Ishikawa (cell line): ENCODE measurements around the gene CCDC187.
A peak's percentile ranks its signal among the peaks of the same experiment; 100 is the strongest.

ENCODE experiments used
- CEBPB ChIP-seq: IDR thresholded peaks from 2 replicates; pipeline ENCODE4 v1.6.1; 2012
- CREB1 ChIP-seq: IDR thresholded peaks from 2 replicates; pipeline ENCODE4 v1.6.1; 2012; ENCODE audit warnings: low read depth
- EGR1 ChIP-seq: IDR thresholded peaks from 2 replicates; pipeline ENCODE4 v1.6.1; 2012
- EP300 ChIP-seq: IDR thresholded peaks from 2 replicates; pipeline ENCODE4 v1.6.1; 2012; ENCODE audit warnings: borderline replicate concordance
- FOXM1 ChIP-seq: IDR thresholded peaks from 2 replicates; pipeline ENCODE4 v1.6.1; 2012; ENCODE audit warnings: low read depth, borderline replicate concordance
- NFIC ChIP-seq: IDR thresholded peaks from 2 replicates; pipeline ENCODE4 v1.6.1; 2012
- RAD21 ChIP-seq: IDR thresholded peaks from 2 replicates; pipeline ENCODE4 v1.6.1; 2012; ENCODE audit warnings: low read depth
- TAF1 ChIP-seq: IDR thresholded peaks from 2 replicates; pipeline ENCODE4 v1.6.1; 2012; ENCODE audit warnings: low read depth, mild to moderate bottlenecking
- TCF12 ChIP-seq: IDR thresholded peaks from 2 replicates; pipeline ENCODE4 v1.6.1; 2012; ENCODE audit warnings: low read depth
- TEAD4 ChIP-seq: IDR thresholded peaks from 2 replicates; pipeline ENCODE4 v1.6.1; 2012
- USF1 ChIP-seq: IDR thresholded peaks from 2 replicates; pipeline ENCODE4 v1.6.1; 2012
- YY1 ChIP-seq: IDR thresholded peaks from 2 replicates; pipeline ENCODE4 v1.6.1; 2012; ENCODE audit warnings: low read depth
- ZBTB7A ChIP-seq: IDR thresholded peaks from 2 replicates; pipeline ENCODE4 v1.6.1; 2012; ENCODE audit warnings: low read depth
- TF ChIP-seq, protein P1 (sequence below): IDR thresholded peaks from 2 replicates; pipeline ENCODE4 v1.6.1; 2012
- TF ChIP-seq, protein P2 (sequence below): IDR thresholded peaks from 2 replicates; pipeline ENCODE4 v1.6.1; 2012; ENCODE audit warnings: low read depth, mild to moderate bottlenecking

Gene CCDC187

DNA sequence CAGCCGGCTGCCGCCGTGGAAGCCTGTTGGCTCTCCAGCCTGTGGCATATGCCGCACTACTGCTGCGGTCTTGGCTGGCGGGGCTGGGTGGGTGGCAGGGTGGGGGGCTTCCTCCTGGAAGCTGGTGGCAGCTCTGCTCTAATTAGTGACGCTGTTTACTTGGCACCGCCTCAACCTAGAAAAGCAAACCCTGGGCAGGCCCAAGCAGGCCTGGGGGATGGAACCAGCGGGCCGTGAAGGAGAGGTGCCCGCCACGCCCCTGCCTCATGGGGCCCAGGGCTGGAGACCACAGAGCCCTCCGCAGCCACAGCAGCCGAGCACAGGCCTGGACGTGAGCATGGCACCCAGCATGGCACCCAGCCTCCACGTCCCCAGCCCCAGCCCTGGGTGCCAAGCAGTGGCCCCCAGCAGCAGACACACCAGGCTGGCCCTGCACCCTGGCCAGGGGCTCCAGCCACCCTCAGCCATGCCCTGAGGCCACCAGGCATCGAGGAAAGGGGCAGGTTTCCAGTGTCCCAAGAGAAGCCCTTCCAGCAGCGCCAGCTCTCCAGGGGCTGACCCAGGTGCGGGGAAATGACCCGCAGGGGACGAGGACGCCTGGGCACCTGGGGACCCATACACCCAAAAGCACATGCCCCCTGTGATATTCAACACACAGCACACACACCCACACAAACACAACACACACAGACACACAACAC lies 5.4 kb upstream of the CCDC187 start:
- TF ChIP-seq EP300 (no peak), ZBTB7A (peak; percentile 92), NFIC (peak; percentile 57; the same call in 1 of the 2 replicates)

DNA sequence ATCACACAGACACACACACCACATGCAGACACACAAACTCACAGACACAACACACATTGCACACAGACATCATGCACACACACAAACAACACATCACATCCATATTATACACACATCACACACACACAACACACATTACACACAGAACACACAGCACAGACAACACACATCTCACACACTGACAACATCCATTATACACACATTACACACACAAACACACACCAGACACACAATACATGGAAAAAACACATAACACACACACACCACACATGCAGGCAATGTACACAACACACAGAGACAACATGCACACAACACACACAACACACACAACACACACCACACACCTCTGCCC lies 4.8 kb upstream of the CCDC187 start:
- TF ChIP-seq TEAD4 (no peak), USF1 (no peak), CEBPB (no peak), YY1 (no peak), FOXM1 (no peak), ZBTB7A (no peak), RAD21 (no peak), NFIC (no peak), CREB1 (no peak)
- TF ChIP-seq, protein P1, sequence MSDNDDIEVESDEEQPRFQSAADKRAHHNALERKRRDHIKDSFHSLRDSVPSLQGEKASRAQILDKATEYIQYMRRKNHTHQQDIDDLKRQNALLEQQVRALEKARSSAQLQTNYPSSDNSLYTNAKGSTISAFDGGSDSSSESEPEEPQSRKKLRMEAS = no peak
- TF ChIP-seq, protein P2, sequence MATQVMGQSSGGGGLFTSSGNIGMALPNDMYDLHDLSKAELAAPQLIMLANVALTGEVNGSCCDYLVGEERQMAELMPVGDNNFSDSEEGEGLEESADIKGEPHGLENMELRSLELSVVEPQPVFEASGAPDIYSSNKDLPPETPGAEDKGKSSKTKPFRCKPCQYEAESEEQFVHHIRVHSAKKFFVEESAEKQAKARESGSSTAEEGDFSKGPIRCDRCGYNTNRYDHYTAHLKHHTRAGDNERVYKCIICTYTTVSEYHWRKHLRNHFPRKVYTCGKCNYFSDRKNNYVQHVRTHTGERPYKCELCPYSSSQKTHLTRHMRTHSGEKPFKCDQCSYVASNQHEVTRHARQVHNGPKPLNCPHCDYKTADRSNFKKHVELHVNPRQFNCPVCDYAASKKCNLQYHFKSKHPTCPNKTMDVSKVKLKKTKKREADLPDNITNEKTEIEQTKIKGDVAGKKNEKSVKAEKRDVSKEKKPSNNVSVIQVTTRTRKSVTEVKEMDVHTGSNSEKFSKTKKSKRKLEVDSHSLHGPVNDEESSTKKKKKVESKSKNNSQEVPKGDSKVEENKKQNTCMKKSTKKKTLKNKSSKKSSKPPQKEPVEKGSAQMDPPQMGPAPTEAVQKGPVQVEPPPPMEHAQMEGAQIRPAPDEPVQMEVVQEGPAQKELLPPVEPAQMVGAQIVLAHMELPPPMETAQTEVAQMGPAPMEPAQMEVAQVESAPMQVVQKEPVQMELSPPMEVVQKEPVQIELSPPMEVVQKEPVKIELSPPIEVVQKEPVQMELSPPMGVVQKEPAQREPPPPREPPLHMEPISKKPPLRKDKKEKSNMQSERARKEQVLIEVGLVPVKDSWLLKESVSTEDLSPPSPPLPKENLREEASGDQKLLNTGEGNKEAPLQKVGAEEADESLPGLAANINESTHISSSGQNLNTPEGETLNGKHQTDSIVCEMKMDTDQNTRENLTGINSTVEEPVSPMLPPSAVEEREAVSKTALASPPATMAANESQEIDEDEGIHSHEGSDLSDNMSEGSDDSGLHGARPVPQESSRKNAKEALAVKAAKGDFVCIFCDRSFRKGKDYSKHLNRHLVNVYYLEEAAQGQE = no peak

DNA sequence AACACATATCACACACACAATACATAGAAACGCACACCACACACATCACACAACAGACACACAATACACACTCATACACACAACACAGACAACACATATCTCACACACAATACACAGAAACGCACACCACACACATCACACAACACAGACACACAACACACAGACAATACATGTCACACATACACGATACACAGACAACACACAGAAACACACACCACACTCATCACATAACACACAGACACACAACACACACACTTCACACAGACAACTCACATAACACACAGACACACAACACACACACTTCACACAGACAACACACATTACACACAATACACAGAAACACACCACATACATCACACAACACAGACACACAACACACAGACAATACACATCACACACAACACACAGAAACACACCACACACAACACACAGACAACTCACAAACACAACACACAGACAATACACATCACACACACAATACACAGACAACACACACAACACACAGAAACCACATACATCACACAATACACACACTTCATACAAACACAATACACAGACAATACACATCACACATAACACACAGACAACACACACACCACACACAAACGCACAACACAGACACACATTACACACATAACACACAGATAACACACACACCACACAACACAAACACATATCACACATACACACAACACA lies 4.3 kb upstream of the CCDC187 start:
- TF ChIP-seq TCF12 (no peak), CREB1 (no peak), TEAD4 (no peak), FOXM1 (no peak)
- TF ChIP-seq, protein P1 = no peak

GRCh38 chr9:136307215-136307750 lies 3.4 kb upstream of the CCDC187 start:
- TF ChIP-seq TCF12 (no peak), TEAD4 (no peak), RAD21 (no peak), EP300 (no peak)

- no peak for TF ChIP-seq TAF1
- no peak for TF ChIP-seq USF1
- TF ChIP-seq, protein P1 = no peak
- no peak for TF ChIP-seq YY1
Observed at GRCh38 chr9:136306211-136307208, 2.6 kb upstream of the CCDC187 start.

GRCh38 chr9:136305804-136306203 lies 1.9 kb upstream of the CCDC187 start:
- TF ChIP-seq RAD21 = no peak
- TF ChIP-seq ZBTB7A = no peak
- no peak for TF ChIP-seq TEAD4
- TF ChIP-seq CREB1 = no peak
- TF ChIP-seq CEBPB = no peak
- no peak for TF ChIP-seq TAF1
- TF ChIP-seq, protein P1 = no peak
- no peak for TF ChIP-seq FOXM1
- TF ChIP-seq, protein P2 = no peak
- no peak for TF ChIP-seq EGR1
- TF ChIP-seq TCF12 = no peak
- no peak for TF ChIP-seq YY1
- no peak for TF ChIP-seq USF1
- TF ChIP-seq EP300 = no peak
- TF ChIP-seq NFIC = no peak
